EH (cell line): ENCODE data around the gene NNMT.
A peak's percentile ranks its signal among the peaks of the same experiment; 100 is the strongest.

ENCODE experiments used
- DNase-seq: peaks from one replicate; pipeline ENCODE4 v3.0.0-alpha.2; 2015; ENCODE audit warnings: low read depth

NNMT gene

GRCh38 chr11:114295676-114296604 is at the start of gene NNMT:
Gene NNMT (plus strand): TSS chr11:114296399. CDS start chr11:114296557, 158 bp downstream.
- DNase-seq = peak; percentile 99

DNA sequence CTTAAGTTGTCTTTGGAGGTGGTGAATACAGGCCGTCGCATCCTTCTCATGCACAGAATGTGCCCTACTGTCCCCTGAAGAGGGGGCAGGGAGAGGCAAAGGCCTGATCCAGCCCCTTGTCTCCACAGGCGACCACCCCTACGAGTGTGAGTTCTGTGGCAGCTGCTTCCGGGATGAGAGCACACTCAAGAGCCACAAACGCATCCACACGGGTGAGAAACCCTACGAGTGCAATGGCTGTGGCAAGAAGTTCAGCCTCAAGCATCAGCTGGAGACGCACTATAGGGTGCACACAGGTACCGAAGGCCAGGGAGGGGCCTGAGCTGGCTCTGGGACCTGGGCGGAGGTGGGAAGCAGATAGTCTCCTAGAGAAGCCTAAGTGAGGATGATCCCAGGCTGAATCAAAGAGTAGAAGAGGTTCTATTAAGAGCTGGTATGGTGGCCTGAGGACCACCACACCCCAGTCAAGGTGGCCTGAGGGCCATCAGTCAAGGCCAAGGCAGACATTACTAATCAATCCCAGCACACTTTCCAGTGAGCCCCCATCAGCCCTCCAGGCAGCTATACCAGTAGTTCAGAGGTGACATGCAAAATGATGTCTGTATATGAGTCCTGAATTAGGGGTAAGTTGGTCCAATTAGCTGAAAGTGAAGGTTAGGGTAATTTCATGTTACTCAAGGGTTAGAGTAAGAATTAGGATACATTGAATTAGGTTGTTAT is 49.0 kb upstream of the NNMT start:
- DNase-seq = no peak

DNA sequence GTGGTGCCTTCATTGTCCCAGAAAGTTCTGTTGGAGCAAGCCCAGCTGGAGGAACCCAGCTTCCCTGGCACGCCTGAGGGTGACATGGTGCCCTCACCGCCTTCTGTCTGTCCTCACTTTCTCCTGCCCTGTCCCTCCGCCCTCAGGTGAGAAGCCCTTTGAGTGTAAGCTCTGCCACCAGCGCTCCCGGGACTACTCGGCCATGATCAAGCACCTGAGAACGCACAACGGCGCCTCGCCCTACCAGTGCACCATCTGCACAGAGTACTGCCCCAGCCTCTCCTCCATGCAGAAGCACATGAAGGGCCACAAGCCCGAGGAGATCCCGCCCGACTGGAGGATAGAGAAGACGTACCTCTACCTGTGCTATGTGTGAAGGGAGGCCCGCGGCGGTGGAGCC is 46.0 kb upstream of the NNMT start:
- no peak for DNase-seq

DNA sequence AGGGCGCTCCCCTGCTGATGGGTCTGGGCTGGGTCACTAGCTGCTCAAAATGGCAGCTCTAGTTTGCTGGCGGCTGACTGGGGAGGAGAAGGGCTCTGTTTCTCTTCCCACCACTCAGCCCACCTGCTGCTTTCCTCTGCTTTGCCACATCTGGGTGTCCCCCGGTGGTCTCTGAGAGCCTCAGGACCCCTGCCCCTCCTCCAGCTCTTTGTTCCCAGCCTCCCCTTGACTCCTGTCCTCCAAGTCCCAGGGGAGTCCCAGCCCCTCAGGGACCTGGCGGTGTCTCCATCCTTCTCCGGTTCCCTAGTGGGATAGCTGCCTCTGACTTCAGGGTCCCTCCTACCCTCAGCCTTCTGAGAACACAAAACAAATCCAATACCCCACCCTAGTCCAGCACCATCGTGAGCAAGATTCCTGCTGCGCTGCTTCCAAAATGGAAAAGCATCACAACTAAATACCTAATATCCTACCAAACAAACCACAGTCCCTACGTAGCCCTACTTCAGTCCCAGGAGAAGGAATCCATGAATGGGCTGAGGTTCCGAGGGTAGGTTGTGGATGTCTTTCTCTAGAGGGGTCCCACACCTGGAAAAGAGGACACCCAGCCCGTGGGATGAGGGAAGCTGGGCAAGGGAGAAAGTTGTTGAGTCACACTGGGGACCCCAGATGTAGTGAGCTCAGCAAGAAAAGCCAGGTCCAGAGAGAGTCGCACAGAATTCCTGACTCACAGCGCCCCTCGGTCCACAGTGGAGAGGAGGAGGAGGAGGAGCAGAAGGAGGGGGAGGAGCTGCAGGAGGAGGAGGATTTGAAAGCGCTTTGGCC is 45.0 kb upstream of the NNMT start:
- DNase-seq = no peak

DNA sequence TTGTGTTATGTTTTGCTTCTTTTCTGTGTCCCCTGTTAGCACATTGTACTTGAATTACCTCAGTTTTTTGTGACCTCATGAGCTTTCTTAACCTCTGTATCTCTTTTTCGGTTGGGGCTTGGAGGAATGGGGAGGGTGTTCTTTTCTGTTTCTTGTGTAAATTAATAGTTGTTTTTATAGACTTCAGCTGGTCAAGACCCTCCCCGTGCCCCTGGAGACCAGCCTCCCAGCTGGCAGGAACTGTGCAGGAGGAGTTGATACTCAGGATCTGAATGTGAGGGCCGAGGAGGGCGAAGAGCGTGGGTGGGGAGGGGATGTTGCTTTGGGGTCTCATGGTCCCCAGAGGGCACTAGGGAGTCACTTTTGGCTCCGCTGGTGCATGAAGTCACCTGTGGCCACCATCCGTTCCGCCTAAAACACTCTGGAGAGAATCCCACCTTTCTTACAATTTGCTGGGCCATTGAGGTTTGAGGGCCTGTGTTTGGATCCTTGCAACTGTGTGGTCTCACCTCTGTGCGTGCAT is 44.3 kb upstream of the NNMT start:
- no peak for DNase-seq

DNA sequence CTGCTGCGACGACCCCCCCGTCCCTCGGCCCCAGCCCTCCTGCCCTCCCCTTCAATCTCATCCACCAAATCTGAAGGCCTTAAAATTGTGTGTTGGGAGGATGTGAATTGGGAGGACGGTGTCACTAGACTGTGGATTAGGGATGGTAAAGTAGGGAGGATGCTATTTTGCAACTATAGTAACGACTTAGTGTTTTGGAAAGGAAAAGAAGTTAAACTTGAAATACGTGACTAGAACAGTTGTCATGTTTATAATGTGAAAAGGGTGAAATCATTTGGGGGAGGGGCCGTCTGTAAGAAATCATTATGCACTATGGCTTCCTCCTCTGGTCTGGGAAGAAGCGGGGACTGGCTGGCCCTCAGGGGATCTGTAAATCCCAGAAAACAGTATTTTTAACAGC is 43.4 kb upstream of the NNMT start:
- DNase-seq = no peak

GRCh38 chr11:114253771-114254170 is 42.4 kb upstream of the NNMT start:
- DNase-seq = no peak

- DNase-seq = no peak
These were observed 41.5 kb upstream of the NNMT start for GRCh38 chr11:114254571-114255146.

GRCh38 chr11:114255289-114255688 is 40.9 kb upstream of the NNMT start:
- no peak for DNase-seq

DNA sequence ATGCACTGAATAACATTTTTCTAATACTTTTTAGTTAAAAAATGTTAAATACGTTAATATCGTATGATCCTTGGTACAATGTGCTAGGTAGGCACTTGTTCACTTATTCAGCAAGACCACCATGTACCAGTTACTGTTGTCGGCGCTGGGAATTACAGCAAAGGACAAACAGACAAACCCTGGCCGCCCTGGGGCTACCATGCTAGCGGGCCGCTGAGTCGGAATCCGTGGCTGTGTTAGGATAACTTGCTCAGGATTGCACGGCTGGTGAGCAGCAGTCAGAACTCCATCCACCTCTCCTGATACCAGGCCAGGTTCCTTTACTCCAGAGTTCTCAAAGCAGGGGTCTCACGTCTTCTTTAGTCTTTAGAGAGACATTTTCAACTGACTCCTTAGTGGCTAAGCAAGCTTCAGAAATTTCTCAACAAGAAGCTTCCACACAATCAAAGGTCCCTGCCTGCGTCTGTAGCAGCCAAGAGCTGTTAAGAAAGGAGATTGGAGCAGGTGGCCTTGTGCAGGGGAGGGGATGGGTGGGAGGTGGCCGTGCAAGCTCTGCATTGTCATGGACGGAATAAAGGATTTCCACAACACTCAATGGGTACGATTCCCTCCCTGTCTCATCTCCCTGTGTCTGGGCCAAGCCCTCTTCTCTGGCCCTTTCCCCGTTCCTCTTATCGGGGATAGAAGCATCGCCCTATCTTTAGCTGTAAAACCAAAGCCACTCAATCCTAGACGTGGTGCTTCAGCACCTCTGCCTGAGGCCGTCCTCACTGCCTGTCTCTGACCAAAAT is 39.8 kb upstream of the NNMT start:
- no peak for DNase-seq

- DNase-seq = no peak
These were observed 39.3 kb upstream of the NNMT start for GRCh38 chr11:114256967-114257286.

- no peak for DNase-seq
These were observed 38.3 kb upstream of the NNMT start for GRCh38 chr11:114257621-114258558.

DNA sequence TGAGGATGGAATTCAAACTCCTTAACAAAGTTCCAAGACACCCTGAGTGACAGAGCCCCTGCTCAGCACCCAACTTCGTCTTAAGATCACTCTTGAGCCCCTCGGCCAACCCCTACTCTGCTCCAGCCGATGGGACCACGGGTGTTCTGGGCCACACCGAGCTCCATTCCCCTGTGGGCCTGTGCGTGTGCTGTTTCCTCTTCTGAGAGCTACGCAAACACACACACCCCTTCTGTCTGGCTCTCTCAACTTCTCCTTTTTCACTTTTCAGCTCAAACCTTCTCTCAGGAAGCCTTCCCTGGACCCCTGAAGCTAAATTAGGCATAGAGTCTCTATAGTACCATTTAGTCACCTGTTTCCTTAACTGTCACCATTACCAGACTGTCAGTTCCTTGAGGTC is 37.5 kb upstream of the NNMT start:
- no peak for DNase-seq

DNA sequence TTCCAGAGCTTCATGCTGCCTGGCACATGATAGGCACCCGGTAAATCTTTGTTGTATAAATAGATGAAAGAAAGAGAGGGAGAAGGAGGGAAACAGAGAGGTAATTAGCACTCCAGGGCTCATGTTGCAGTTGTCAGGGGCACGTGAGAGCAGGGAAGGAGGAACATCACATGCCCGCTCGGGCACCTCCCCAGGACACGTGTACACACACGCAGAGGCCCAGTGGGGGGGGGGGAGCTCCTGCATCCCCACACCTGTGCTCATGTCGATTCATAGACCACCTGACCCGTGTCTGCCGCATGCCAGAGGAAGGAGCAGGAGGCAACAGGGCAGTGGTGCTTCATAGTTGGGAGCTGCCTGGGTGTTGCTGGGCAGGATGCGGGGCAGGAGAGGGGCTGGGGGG is 37.1 kb upstream of the NNMT start:
- no peak for DNase-seq

DNA sequence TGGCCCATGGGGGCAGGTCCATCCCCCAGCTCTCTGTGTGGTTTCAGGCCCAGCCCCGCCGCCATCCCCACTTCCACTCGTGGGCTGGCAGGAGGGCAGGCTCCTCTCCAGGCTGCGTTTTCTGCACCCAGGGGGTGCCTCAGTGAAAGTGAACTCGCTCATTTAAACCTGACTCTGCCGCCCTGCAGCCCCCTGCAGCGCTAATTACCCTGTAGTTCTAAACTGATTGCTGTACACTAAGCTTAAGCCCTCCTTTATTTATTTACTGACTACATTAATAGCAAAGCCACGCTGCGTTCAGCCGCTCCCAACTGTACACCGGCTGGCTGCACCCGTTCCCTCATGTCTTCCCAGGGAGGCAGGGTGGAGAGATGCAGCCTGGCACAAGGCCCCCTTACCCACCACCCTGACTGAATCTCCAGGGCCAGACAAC is 36.6 kb upstream of the NNMT start:
- no peak for DNase-seq

- no peak for DNase-seq
These were observed 36.1 kb upstream of the NNMT start for GRCh38 chr11:114260077-114260476.

DNA sequence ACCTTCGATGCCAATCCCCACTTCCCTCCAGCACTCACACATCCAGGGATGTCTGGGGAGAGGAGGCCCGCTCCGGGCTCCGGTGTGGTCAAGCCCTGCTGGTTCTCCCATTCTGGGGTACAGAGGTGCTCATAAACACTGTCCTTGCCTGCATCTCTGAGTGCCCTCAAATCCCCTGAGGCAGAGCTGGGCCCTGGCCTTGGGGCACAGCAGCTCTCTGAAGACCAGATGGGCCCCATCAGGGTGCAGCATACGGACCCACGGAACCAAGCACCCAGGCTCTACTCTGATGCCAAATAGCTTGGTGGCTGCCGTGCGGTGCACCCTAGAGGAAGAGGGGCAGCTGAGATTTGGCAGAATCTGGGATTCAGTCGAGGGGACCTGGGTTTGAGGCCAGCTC is 35.7 kb upstream of the NNMT start:
- no peak for DNase-seq

GRCh38 chr11:114261791-114262190 is 34.4 kb upstream of the NNMT start:
- no peak for DNase-seq

DNA sequence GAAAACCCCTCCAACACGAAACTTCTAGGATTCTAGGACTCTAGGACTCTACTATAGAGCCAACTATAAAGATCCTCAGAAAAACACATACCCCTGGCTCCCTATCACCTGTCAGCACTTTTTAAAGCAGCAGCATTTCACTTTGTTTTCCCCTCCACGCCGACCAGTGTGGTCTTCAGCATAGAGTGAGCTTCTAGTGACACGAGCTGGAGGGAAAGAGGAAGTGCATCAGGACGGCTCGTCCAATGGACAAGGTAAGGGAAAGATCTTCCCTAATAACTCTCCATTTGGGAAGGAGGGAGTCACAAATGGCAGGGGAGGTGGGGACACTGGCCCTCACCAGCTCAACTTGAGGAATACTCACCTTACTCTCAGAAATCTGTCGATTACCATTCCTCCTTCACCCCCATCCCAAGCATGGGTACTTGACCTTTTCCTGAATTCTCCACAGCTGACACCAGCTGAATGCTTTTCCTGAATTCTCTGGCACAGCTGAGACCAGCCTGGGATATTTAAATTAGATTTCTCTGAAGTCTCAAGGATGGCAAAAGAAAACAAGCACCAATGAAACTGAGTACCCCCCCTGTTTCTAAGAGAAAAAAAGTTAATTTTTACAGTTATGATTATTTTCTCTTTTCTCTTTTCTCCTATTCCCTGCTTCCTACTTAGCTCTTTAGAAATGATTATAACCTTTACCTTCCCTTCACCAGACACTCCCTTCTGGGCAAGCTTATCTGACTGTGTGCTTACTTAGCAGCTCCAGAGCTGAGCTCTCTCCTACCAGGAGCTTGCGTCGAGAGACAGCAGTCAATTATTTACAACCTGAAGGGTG is 33.3 kb upstream of the NNMT start:
- peak; percentile 60 for DNase-seq
